Esophagus squamous epithelium (tissue), 5 donors: Measurements from ENCODE around the gene CYP4F12. TPM values are rescaled to one million over a fixed set of nuclear protein-coding genes. Genes with fewer than 3 reads are reported as not detected.

ENCODE experiments used
- DNase-seq: peaks from one replicate; lab custom pipeline; 2025; lab: John Stamatoyannopoulos, UW
- H3K27ac ChIP-seq, 4 donors: fragments of 200-600 bp; sonication (generic); one replicate each; pipeline ENCODE4 v1.5.1; 2016 to 2019; ENCODE audit warnings: mild to moderate bottlenecking in 1 of 4
- H3K27me3 ChIP-seq, 4 donors: fragments of 200-600 bp; sonication (generic); 1 replicate in 3 of 4; 2 replicates in 1 of 4; pipeline versions ENCODE4 v1.5.1 to v1.6.0; 2017 to 2021; ENCODE audit warnings: antibody characterized with exemption in 1 of 4
- H3K36me3 ChIP-seq, 3 donors: fragments of 200-600 bp; sonication (generic); one replicate each; pipeline ENCODE4 v1.5.1; 2016 to 2019
- H3K4me1 ChIP-seq, 3 donors: fragments of 200-600 bp; sonication (generic); one replicate each; pipeline ENCODE4 v1.5.1; 2017 to 2019
- H3K4me3 ChIP-seq, 4 donors: fragments of 200-600 bp; sonication (generic); 1 replicate in 3 of 4; 2 replicates in 1 of 4; pipeline ENCODE4 v1.5.1; 2016 to 2019; ENCODE audit warnings: mild to moderate bottlenecking in 2 of 4, moderate library complexity in 1 of 4
- H3K9me3 ChIP-seq, 3 donors: fragments of 200-600 bp; sonication (generic); one replicate each; pipeline ENCODE4 v1.5.1; 2016 to 2019
- POLR2A ChIP-seq, 4 donors: fragments of 450-650 bp; IDR thresholded peaks; one replicate each; pipeline ENCODE4 v1.6.1; 2017; ENCODE audit warnings: antibody characterized with exemption in 4 of 4, mild to moderate bottlenecking in 4 of 4, moderate library complexity in 3 of 4
- WGBS, 2 donors: methylation state at CpG; one replicate each; pipeline ENCODE4 v1.1.5; 2018; 5-methylcytosine and 5-hydroxymethylcytosine counted together
- intact Hi-C: fragments of 100-400 bp; cut with DNase I; formaldehyde crosslinking; loops from one replicate; pipeline ENCODE4 v1.15.0; 2022
- total RNA-seq, 4 donors: library from RNA; depleted of rRNA; stranded (reverse); fragments of >200 nt; gene quantifications; one replicate each; pipeline ENCODE4 v1.1.0, GENCODE V29; 2016
- TF ChIP-seq, protein P1 (sequence below), 6 experiments: fragments of 450-650 bp in 4 of 6; fragments of 200-600 bp in 2 of 6; sonication (generic) in 2 of 6; IDR thresholded peaks; one replicate each; pipeline ENCODE4 v1.5.1; 2016 to 2019; ENCODE audit warnings: antibody characterized with exemption in 6 of 6, mild to moderate bottlenecking in 4 of 6, moderate library complexity in 4 of 6
- donor health status: DM: yes; HTN: yes; CAD: no.

CYP4F12 gene
- total RNA-seq = 10 to 100 TPM; 34.5 to 79.3 (median 61.0) TPM

DNA sequence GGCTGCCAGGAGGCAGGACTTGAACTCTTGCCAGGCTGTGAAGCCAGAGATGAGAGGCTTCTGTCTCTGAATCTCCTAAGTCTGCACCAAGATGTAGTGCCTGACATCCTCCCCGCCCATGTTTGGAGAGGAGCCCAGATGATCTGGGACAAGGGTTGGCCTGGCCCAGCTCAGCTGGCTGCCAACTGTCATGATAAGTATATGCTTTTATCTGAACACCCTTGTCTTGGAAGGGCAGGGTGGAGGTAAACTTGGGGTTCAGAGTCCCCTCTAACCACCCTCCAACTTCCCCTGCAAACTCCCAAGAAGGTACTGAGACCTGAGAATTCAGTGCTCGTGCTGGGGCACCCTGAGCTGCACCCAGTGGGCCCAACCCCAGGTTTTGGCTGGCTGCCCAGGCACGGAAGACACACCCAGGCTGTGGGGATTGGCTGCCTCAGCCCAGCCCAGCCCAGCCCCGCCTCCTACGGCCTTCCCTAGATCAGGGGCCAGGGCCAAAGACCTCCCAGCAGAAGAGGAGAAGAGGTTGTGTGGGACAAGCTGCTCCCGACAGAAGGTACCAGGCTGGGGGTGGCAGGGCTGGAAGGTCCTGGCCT, at the start of gene CYP4F12:
Gene CYP4F12, plus strand, starts transcription at position 508 of the 596 bp plus-strand sequence. CDS start 443 bp downstream, outside the sequence.
- Histone ChIP-seq H3K4me3 (peak within 1 kb of the TSS; percentile 27 to 59 (median 44)), H3K27ac (peak within 1 kb of the TSS; percentile 81 to 91 (median 86)), H3K4me1 (peaks cover 0 to 50% (median 16%) of the 10 kb centered on the region in 3 donors), H3K27me3 (peaks cover 0 to 6% (median 0%) of the 10 kb centered on the region in 4 donors), H3K9me3 (no peaks in the 10 kb centered on the region), H3K36me3 (no peaks in the 10 kb centered on the region)
- TF ChIP-seq POLR2A (IDR thresholded peaks at IDR 0.05) = peak in 2 of 4 donors; percentile 15 to 44
- TF ChIP-seq, protein P1, sequence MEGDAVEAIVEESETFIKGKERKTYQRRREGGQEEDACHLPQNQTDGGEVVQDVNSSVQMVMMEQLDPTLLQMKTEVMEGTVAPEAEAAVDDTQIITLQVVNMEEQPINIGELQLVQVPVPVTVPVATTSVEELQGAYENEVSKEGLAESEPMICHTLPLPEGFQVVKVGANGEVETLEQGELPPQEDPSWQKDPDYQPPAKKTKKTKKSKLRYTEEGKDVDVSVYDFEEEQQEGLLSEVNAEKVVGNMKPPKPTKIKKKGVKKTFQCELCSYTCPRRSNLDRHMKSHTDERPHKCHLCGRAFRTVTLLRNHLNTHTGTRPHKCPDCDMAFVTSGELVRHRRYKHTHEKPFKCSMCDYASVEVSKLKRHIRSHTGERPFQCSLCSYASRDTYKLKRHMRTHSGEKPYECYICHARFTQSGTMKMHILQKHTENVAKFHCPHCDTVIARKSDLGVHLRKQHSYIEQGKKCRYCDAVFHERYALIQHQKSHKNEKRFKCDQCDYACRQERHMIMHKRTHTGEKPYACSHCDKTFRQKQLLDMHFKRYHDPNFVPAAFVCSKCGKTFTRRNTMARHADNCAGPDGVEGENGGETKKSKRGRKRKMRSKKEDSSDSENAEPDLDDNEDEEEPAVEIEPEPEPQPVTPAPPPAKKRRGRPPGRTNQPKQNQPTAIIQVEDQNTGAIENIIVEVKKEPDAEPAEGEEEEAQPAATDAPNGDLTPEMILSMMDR (IDR thresholded peaks at IDR 0.05) = no peak
- intact Hi-C loops = no loop called here
- peak; percentile 5 for DNase-seq
- 0 to 5% methylated on average over 3 to 5 of the region's 6 CpGs for WGBS, 2 donors

GRCh38 chr19:15623711-15624318, 49.1 kb upstream of the CYP4F12 start:
- TF ChIP-seq, protein P1 (IDR thresholded peaks at IDR 0.05) = no peak
- TF ChIP-seq POLR2A (IDR thresholded peaks at IDR 0.05) = no peak
- H3K27ac ChIP-seq = no peak overlapping the region
- 14 to 17% methylated on average over 7 to 8 of the region's 9 CpGs for WGBS, 2 donors
- intact Hi-C loops = loop anchor here (10.0 kb wide), 2 partner anchors 241 to 561 kb away; partner anchors contain the start of gene FAM32A
- DNase-seq = no peak
- H3K4me3 ChIP-seq = no peak overlapping the region
- no peaks in the 10 kb centered on the region for H3K36me3 ChIP-seq
- H3K9me3 ChIP-seq = no peaks in the 10 kb centered on the region
- H3K4me1 ChIP-seq = no peaks in the 10 kb centered on the region
- peaks cover 0 to 69% (median 0%) of the 10 kb centered on the region in 4 donors for H3K27me3 ChIP-seq

DNA sequence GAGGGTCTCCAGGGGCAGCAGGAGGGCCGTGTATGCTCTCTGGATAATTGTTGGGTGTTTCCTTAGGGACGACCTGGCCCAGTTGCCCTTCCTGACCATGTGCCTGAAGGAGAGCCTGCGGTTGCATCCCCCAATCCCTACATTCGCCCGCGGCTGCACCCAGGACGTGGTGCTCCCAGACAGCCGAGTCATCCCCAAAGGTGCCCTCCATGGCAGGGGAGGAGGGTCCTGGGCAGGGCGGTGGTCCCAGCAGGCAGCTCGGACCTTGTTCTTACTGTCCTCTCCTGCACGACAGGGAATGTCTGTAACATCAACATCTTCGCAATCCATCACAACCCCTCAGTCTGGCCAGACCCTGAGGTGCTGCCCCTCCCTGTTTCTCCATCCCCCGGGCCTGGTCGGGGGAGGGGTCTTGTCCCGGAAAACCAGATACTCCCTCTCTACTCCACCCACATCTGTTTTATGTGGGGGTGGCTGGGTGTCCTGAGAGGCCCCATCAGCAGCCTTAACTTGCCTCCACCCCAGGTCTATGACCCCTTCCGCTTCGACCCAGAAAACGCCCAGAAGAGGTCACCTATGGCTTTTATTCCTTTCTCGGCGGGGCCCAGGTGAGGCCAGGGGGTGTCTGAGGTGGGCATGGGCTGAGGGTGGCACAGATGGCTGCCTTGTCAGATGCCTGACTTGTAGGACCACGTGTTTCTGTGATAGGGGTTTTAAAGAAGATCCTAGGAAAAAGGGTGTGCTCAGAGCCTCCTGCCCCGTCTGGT, 44.5 kb upstream of the CYP4F12 start:
- intact Hi-C loops = loop anchor here (5.0 to 10.0 kb wide), 3 partner anchors 184 to 556 kb away; partner anchors contain the start of gene FAM32A
- 33 to 41% methylated on average over 7 to 14 of the region's 22 CpGs for WGBS, 2 donors
- Histone ChIP-seq H3K9me3 (no peaks in the 10 kb centered on the region), H3K27ac (no peak overlapping the region), H3K36me3 (no peaks in the 10 kb centered on the region), H3K4me1 (peaks cover 0 to 8% (median 0%) of the 10 kb centered on the region in 3 donors), H3K4me3 (no peak overlapping the region), H3K27me3 (peaks cover 0 to 50% (median 0%) of the 10 kb centered on the region in 4 donors)
- TF ChIP-seq POLR2A (IDR thresholded peaks at IDR 0.05) = no peak
- TF ChIP-seq, protein P1 (IDR thresholded peaks at IDR 0.05) = no peak
- no peak for DNase-seq

- intact Hi-C loops = loop anchor here (5.0 to 10.0 kb wide), 3 partner anchors 183 to 556 kb away; partner anchors contain the start of gene FAM32A
- H3K9me3 ChIP-seq = no peaks in the 10 kb centered on the region
- H3K36me3 ChIP-seq = no peaks in the 10 kb centered on the region
- peaks cover 0 to 8% (median 0%) of the 10 kb centered on the region in 3 donors for H3K4me1 ChIP-seq
- 0 to 14% methylated on average over 6 to 17 of the region's 25 CpGs for WGBS, 2 donors
- no peak overlapping the region for H3K4me3 ChIP-seq
- peak; percentile 16 for DNase-seq
- TF ChIP-seq, protein P1 (IDR thresholded peaks at IDR 0.05) = peak; percentile 90 to 99 (median 99)
- peak in 1 of 4 donors; percentile 7 for TF ChIP-seq POLR2A (IDR thresholded peaks at IDR 0.05)
- H3K27ac ChIP-seq = no peak overlapping the region
- H3K27me3 ChIP-seq = peaks cover 0 to 42% (median 0%) of the 10 kb centered on the region in 4 donors
Observed at GRCh38 chr19:15629003-15629880, 43.6 kb upstream of the CYP4F12 start.
